A549 (cell line): ENCODE measurements around the gene GLIS1.
"Not testable (repeated sequence)": the region's sequence is repeated elsewhere in the genome, so short reads cannot be mapped to it uniquely, and the experiment has no call there.

Experiments used
- CHD2 ChIP-seq: fragments of 150-350 bp; IDR thresholded peaks from 2 replicates; pipeline ENCODE4 v1.6.1; 2014; ENCODE audit warnings: low read length; ENCODE audit not compliant: partially characterized antibody
- JUN ChIP-seq, 2 experiments: fragments of >200 bp; sonication (Bioruptor Twin); formaldehyde crosslinking; IDR thresholded peaks; 2 replicates in 1 of 2; 3 replicates in 1 of 2; pipeline ENCODE4 v1.6.1; 2016 to 2017
- POLR2A ChIP-seq: IDR thresholded peaks from 2 replicates; pipeline ENCODE4 v1.6.1; 2012; ENCODE audit warnings: mild to moderate bottlenecking, low read length
- TF ChIP-seq, protein P1 (sequence below): fragments of >200 bp; sonication (Bioruptor Twin); formaldehyde crosslinking; IDR thresholded peaks from 3 replicates; pipeline ENCODE4 v1.5.1; 2016

DNA sequence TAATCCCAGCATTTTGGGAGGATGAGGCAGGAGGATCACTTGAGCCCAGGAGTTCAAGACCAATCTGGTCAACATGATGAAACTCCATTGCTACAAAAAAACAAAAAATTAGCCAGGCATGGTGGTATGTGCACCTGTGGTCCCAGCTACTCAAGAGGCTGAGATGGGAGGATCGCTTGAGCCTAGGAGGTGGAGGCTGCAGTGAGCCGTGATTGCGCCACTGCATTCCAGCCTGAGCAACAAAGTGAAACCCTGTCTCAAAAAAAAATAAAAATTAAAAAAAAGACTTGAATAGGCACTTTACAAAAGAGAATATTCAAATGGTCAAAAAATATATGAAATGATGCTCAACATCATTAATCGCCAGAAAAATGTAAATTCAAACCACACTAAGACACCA, 91.0 kb downstream of the GLIS1 start:
- not testable (repeated sequence) for TF ChIP-seq JUN (IDR thresholded peaks at IDR 0.05); POLR2A; CHD2
- TF ChIP-seq, protein P1, sequence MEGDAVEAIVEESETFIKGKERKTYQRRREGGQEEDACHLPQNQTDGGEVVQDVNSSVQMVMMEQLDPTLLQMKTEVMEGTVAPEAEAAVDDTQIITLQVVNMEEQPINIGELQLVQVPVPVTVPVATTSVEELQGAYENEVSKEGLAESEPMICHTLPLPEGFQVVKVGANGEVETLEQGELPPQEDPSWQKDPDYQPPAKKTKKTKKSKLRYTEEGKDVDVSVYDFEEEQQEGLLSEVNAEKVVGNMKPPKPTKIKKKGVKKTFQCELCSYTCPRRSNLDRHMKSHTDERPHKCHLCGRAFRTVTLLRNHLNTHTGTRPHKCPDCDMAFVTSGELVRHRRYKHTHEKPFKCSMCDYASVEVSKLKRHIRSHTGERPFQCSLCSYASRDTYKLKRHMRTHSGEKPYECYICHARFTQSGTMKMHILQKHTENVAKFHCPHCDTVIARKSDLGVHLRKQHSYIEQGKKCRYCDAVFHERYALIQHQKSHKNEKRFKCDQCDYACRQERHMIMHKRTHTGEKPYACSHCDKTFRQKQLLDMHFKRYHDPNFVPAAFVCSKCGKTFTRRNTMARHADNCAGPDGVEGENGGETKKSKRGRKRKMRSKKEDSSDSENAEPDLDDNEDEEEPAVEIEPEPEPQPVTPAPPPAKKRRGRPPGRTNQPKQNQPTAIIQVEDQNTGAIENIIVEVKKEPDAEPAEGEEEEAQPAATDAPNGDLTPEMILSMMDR = not testable (repeated sequence)
